Stimulated activated CD4-positive, alpha-beta T cell treated with anti-CD3 and anti-CD28 coated beads, Interleukin-2, amount 100 ng/mL, for 24 hours (primary cell): ENCODE results near the gene TRAP1.
"Not testable (repeated sequence)": the region's sequence is repeated elsewhere in the genome, so short reads cannot be mapped to it uniquely, and the experiment has no call there.

ENCODE experiments used
- DNase-seq, 2 donors: peaks; one replicate each; pipeline ENCODE4 v3.0.0-alpha.2; 2020

TRAP1 gene

GRCh38 chr16:3735541-3735940 lies 18.2 kb upstream of the TRAP1 start:
- DNase-seq, result no peak

GRCh38 chr16:3734758-3735221 lies 17.5 kb upstream of the TRAP1 start:
- no peak for DNase-seq

- DNase-seq, result no peak
Observed at GRCh38 chr16:3734084-3734757, 16.9 kb upstream of the TRAP1 start.

GRCh38 chr16:3732171-3732570 lies 14.8 kb upstream of the TRAP1 start:
- DNase-seq, result no peak

- no peak for DNase-seq
Observed at GRCh38 chr16:3731126-3731935, 14.0 kb upstream of the TRAP1 start.

- no peak for DNase-seq
Observed at GRCh38 chr16:3730161-3731125, 13.1 kb upstream of the TRAP1 start.

GRCh38 chr16:3729161-3730112 lies 12.1 kb upstream of the TRAP1 start:
- no peak for DNase-seq

GRCh38 chr16:3728424-3729160 lies 11.3 kb upstream of the TRAP1 start:
- DNase-seq, result no peak

- no peak for DNase-seq
Observed at GRCh38 chr16:3727806-3728381, 10.6 kb upstream of the TRAP1 start.

GRCh38 chr16:3726021-3726687 lies 8.8 kb upstream of the TRAP1 start:
- no peak for DNase-seq

GRCh38 chr16:3725276-3725675 lies 8.0 kb upstream of the TRAP1 start:
- no peak for DNase-seq

- no peak for DNase-seq
Observed at GRCh38 chr16:3722508-3722907, 5.2 kb upstream of the TRAP1 start.

- DNase-seq, result no peak
Observed at GRCh38 chr16:3720418-3720817, 3.1 kb upstream of the TRAP1 start.

- no peak for DNase-seq
Observed at GRCh38 chr16:3718628-3719027, 1.3 kb upstream of the TRAP1 start.

- DNase-seq, result no peak
Observed at GRCh38 chr16:3718019-3718391, 681 bp upstream of the TRAP1 start.

GRCh38 chr16:3716831-3717234 lies 491 bp downstream of the TRAP1 start:
- DNase-seq, result peak; percentile 48 to 51

GRCh38 chr16:3715430-3715829 lies 1.9 kb downstream of the TRAP1 start:
- no peak for DNase-seq

GRCh38 chr16:3714378-3714777 lies 2.9 kb downstream of the TRAP1 start:
- DNase-seq, result not testable (repeated sequence)

GRCh38 chr16:3713587-3714242 lies 3.6 kb downstream of the TRAP1 start:
- DNase-seq, result no peak
